Progenitor cell of endocrine pancreas (in vitro differentiated cells): ENCODE data around the gene CASKIN1. TPM values are rescaled to one million over a fixed set of nuclear protein-coding genes. Genes with fewer than 3 reads are reported as not detected.

Experiments
- DNase-seq: peaks from one replicate; pipeline ENCODE4 v3.0.0; 2021; ENCODE audit warnings: low spot score; ENCODE audit not compliant: unreplicated experiment
- H3K27ac Mint-ChIP-seq: 2 replicates; pipeline ENCODE4 v1.8.0; 2021; ENCODE audit warnings: mild to moderate bottlenecking, moderate library complexity, mixed read lengths
- H3K27me3 Mint-ChIP-seq: 2 replicates; pipeline ENCODE4 v1.8.0; 2021; ENCODE audit warnings: mixed read lengths
- H3K36me3 Mint-ChIP-seq: 2 replicates; pipeline ENCODE4 v1.8.0; 2022; ENCODE audit warnings: mixed read lengths; ENCODE audit not compliant: insufficient read depth
- H3K4me1 Mint-ChIP-seq: 2 replicates; pipeline ENCODE4 v1.8.0; 2021; ENCODE audit warnings: low read depth, mixed read lengths
- H3K4me3 Mint-ChIP-seq: 2 replicates; pipeline ENCODE4 v1.8.0; 2021; ENCODE audit warnings: low read depth, mild to moderate bottlenecking, moderate library complexity, mixed read lengths
- H3K9me3 Mint-ChIP-seq: 2 replicates; pipeline ENCODE4 v1.8.0; 2021; ENCODE audit warnings: low read depth, mixed read lengths
- CTCF ChIP-seq: fragments of 200-600 bp; sonication (generic); IDR thresholded peaks from one replicate; pipeline ENCODE4 v1.5.0; 2021; ENCODE audit warnings: antibody characterized with exemption, mild to moderate bottlenecking; ENCODE audit not compliant: unreplicated experiment
- total RNA-seq: library from RNA; stranded (reverse); gene quantifications from 2 replicates; pipeline ENCODE4 v1.2.1, GENCODE V29; 2021

CASKIN1 gene
- total RNA-seq, 1 donor from 2014 or later = 13.1 TPM

GRCh38 chr16:2214719-2214968 lies 18.2 kb upstream of the CASKIN1 start, which contains the start of gene PGP:
TSS of gene PGP (minus strand) at chr16:2214840. CDS start at chr16:2214777, 63 bp downstream.
- Mint-ChIP-seq H3K36me3 (no peaks in the 10 kb centered on the region), H3K9me3 (no peaks in the 10 kb centered on the region), H3K4me1 (peaks cover 13% of the 10 kb centered on the region), H3K27ac (peak within 1 kb of the TSS; percentile 98), H3K27me3 (no peaks in the 10 kb centered on the region), H3K4me3 (peak within 1 kb of the TSS; percentile 86)
- TF ChIP-seq CTCF = no peak
- no peak for DNase-seq

- no peaks in the 10 kb centered on the region for H3K27me3 Mint-ChIP-seq
- no peak for DNase-seq
Measured at GRCh38 chr16:2213817-2214718, 17.7 kb upstream of the CASKIN1 start.

GRCh38 chr16:2212362-2213324 lies 16.2 kb upstream of the CASKIN1 start:
- H3K9me3 Mint-ChIP-seq = no peaks in the 10 kb centered on the region
- DNase-seq = no peak
- no peak for TF ChIP-seq CTCF
- no peaks in the 10 kb centered on the region for H3K27me3 Mint-ChIP-seq
- H3K36me3 Mint-ChIP-seq = peaks cover under 1% of the 10 kb centered on the region
- H3K27ac Mint-ChIP-seq = no peak overlapping the region
- H3K4me3 Mint-ChIP-seq = peak overlapping the region; percentile 72
- H3K4me1 Mint-ChIP-seq = peaks cover 13% of the 10 kb centered on the region

More at GRCh38 chr16:2213817-2214718, 17.7 kb upstream of the CASKIN1 start:
- peaks cover 13% of the 10 kb centered on the region for H3K4me1 Mint-ChIP-seq
- H3K36me3 Mint-ChIP-seq = no peaks in the 10 kb centered on the region
- H3K4me3 Mint-ChIP-seq = peak overlapping the region; percentile 72
- H3K9me3 Mint-ChIP-seq = no peaks in the 10 kb centered on the region
- peak overlapping the region; percentile 49 for H3K27ac Mint-ChIP-seq
- peak; percentile 11 for TF ChIP-seq CTCF

GRCh38 chr16:2211923-2212347 lies 15.5 kb upstream of the CASKIN1 start:
- TF ChIP-seq CTCF = no peak
- H3K27me3 Mint-ChIP-seq = no peaks in the 10 kb centered on the region
- H3K4me1 Mint-ChIP-seq = peaks cover 13% of the 10 kb centered on the region
- H3K9me3 Mint-ChIP-seq = no peaks in the 10 kb centered on the region
- H3K27ac Mint-ChIP-seq = no peak overlapping the region
- H3K4me3 Mint-ChIP-seq = peak overlapping the region; percentile 26
- DNase-seq = no peak
- peaks cover 3% of the 10 kb centered on the region for H3K36me3 Mint-ChIP-seq
